HepG2 (cell line): ENCODE results near the gene ELF2. TPM values are rescaled to one million over a fixed set of nuclear protein-coding genes. Genes with fewer than 3 reads are reported as not detected.

ENCODE experiments used
- ATAC-seq: fragments of 200-7000 bp; cut with Tn5 transposase; 3 replicates; pipeline ENCODE4 v1.9.1; 2020; ENCODE audit warnings: mild to moderate bottlenecking, moderate library complexity
- BruUV-seq: library from RNA; stranded (reverse); fragments of 400-500 nt; replicated peaks from 2 replicates; lab custom pipeline; 2021; lab: Mats Ljungman, UMichigan
- CTCF ChIA-PET: fragments of 300-600 bp; formaldehyde crosslinking; extraction: SDS; loops from one replicate; lab custom pipeline; 2021; ENCODE audit warnings: low total read pairs, inconsistent platforms, low intra/inter-chr PET ratio; lab: Yijun Ruan, JAX
- POLR2A ChIA-PET: fragments of 350-600 bp; sonication (Branson Sonifier 250); formaldehyde crosslinking; loops from one replicate; lab custom pipeline; 2020; ENCODE audit warnings: antibody characterized with exemption, inconsistent platforms; lab: Yijun Ruan, JAX
- DNase-seq: peaks from one replicate; pipeline ENCODE4 v3.0.0-alpha.2; 2015; ENCODE audit warnings: low spot score
- FAIRE-seq: peaks from 3 replicates; lab custom pipeline; 2011; peaks lifted over from hg19 to GRCh38; lab: Jason Lieb, UNC
- H2AFZ ChIP-seq: one replicate; pipeline ENCODE4 v1.6.1; 2011; ENCODE audit warnings: low read length, inconsistent platforms
- H3K27ac ChIP-seq: fragments of 300-600 bp; 3 replicates; pipeline ENCODE4 v1.8.0; 2011; ENCODE audit warnings: mixed run types, mild to moderate bottlenecking, mixed read lengths, low read length, inconsistent platforms; ENCODE audit not compliant: insufficient read depth; ENCODE audit errors: extremely low read length
- H3K27me3 ChIP-seq, 2 experiments: fragments of 200-600 bp in 1 of 2; 2 replicates in 1 of 2; 3 replicates in 1 of 2; pipeline versions ENCODE4 v1.6.0 to v1.8.0; 2011; ENCODE audit warnings: low read length in 2 of 2, mild to moderate bottlenecking in 2 of 2, moderate library complexity in 2 of 2, inconsistent platforms in 1 of 2; ENCODE audit not compliant: insufficient read depth in 2 of 2, control insufficient read depth in 1 of 2
- H3K36me3 ChIP-seq, 2 experiments: fragments of 200-600 bp in 1 of 2; replicated peaks in 1 of 2; 2 replicates in 1 of 2; 3 replicates in 1 of 2; pipeline versions ENCODE4 v1.5.1 to v1.8.0; 2011; ENCODE audit warnings: low read length in 2 of 2, inconsistent platforms in 1 of 2; ENCODE audit not compliant: insufficient read depth in 2 of 2, control insufficient read depth in 1 of 2
- H3K4me1 ChIP-seq: 2 replicates; pipeline ENCODE4 v1.5.1; 2012; ENCODE audit warnings: low read length, inconsistent platforms; ENCODE audit not compliant: insufficient read depth
- H3K4me2 ChIP-seq: 2 replicates; pipeline ENCODE4 v1.6.0; 2011; ENCODE audit warnings: low read depth, low read length, inconsistent platforms
- H3K4me3 ChIP-seq, 3 experiments: fragments of 200-600 bp in 1 of 3; sonication (generic), shearing (Covaris generic) in 1 of 3; replicated peaks in 1 of 3; 2 replicates each; pipeline ENCODE4 v1.5.1; 2011 to 2016; ENCODE audit warnings: low read length in 3 of 3, inconsistent platforms in 2 of 3, low read depth in 2 of 3, mild to moderate bottlenecking in 2 of 3, control low read depth in 1 of 3, mixed read lengths in 1 of 3; ENCODE audit not compliant: insufficient read depth in 1 of 3
- H3K79me2 ChIP-seq: one replicate; pipeline ENCODE4 v1.6.1; 2011; ENCODE audit warnings: low read length, inconsistent platforms; ENCODE audit not compliant: insufficient read depth
- H3K9ac ChIP-seq: 2 replicates; pipeline ENCODE4 v1.6.0; 2011; ENCODE audit warnings: mild to moderate bottlenecking, low read depth, low read length, inconsistent platforms; ENCODE audit not compliant: insufficient read depth
- H3K9me3 ChIP-seq: 2 replicates; pipeline ENCODE4 v1.5.1; 2012; ENCODE audit warnings: mild to moderate bottlenecking, low read length
- H4K20me1 ChIP-seq: 2 replicates; pipeline ENCODE4 v1.6.0; 2011; ENCODE audit warnings: inconsistent platforms, mild to moderate bottlenecking, low read length, moderate library complexity; ENCODE audit not compliant: insufficient read depth
- ATM ChIP-seq: fragments of 450-650 bp; IDR thresholded peaks from 2 replicates; pipeline ENCODE4 v1.7.1; 2017; ENCODE audit warnings: mild to moderate bottlenecking, borderline replicate concordance
- GLI4 ChIP-seq: sonication (generic); formaldehyde crosslinking; IDR thresholded peaks from 2 replicates; pipeline ENCODE4 v1.5.1; 2020; ENCODE audit warnings: missing genetic modification reagents, mild to moderate bottlenecking, moderate library complexity, borderline replicate concordance
- JARID2 ChIP-seq: sonication (generic); formaldehyde crosslinking; IDR thresholded peaks from 2 replicates; pipeline ENCODE4 v1.8.1; 2023; ENCODE audit warnings: missing genetic modification reagents, inconsistent platforms; ENCODE audit not compliant: insufficient replicate concordance
- KDM3A ChIP-seq: IDR thresholded peaks from 2 replicates; pipeline ENCODE4 v1.6.1; 2018; ENCODE audit warnings: low read depth, missing compliant biosample characterization
- TBP ChIP-seq: sonication (generic); formaldehyde crosslinking; IDR thresholded peaks from 2 replicates; pipeline ENCODE4 v1.5.0; 2020; ENCODE audit warnings: missing genetic modification reagents
- ZNF124 ChIP-seq: sonication (generic); formaldehyde crosslinking; IDR thresholded peaks from 2 replicates; pipeline ENCODE4 v1.4.0; 2020; ENCODE audit warnings: missing genetic modification reagents
- ZNF484 ChIP-seq: sonication (generic); formaldehyde crosslinking; IDR thresholded peaks from 2 replicates; pipeline ENCODE4 v1.5.1; 2020; ENCODE audit warnings: mild to moderate bottlenecking, low read depth, missing genetic modification reagents, borderline replicate concordance
- ZNF510 ChIP-seq: sonication (generic); formaldehyde crosslinking; IDR thresholded peaks from 2 replicates; pipeline ENCODE4 v1.4.0; 2020; ENCODE audit warnings: low read depth, mild to moderate bottlenecking, missing genetic modification reagents
- ZSCAN31 ChIP-seq: sonication (generic); formaldehyde crosslinking; IDR thresholded peaks from 2 replicates; pipeline ENCODE4 v1.5.0; 2020; ENCODE audit warnings: low read depth, mild to moderate bottlenecking, missing genetic modification reagents
- WGBS: methylation state at CpG from one replicate; pipeline ENCODE4 v1.1.6; 2017; ENCODE audit warnings: low lambda C conversion rate; 5-methylcytosine and 5-hydroxymethylcytosine counted together
- in situ Hi-C: cut with HindIII; loops from 2 replicates; pipeline ENCODE4 v1.10.0; 2017; ENCODE audit warnings: low pct_unique_long_range_greater_than_20kb; ENCODE audit not compliant: extremely low pct_ligation_motif_present
- intact Hi-C: fragments of 100-400 bp; cut with micrococcal nuclease; formaldehyde crosslinking; loops from one replicate; pipeline ENCODE4 v1.10.0; 2022; ENCODE audit not compliant: unreplicated experiment
- polyA plus RNA-seq, 8 experiments: library from polyadenylated mRNA; depleted of rRNA in 3 of 8; stranded (reverse) in 7 of 8; unstranded in 1 of 8; fragments of >200 nt; fragmentation: Illumina TruSeq in 4 of 8; extraction: Trizol in 4 of 8; gene quantifications; 2 replicates each; pipeline versions ENCODE4 v1.2.1 to v1.2.3, GENCODE V29; 2011 to 2016; ENCODE audit warnings: low read depth in 4 of 8, missing spikeins in 1 of 8, mixed read lengths in 1 of 8; ENCODE audit not compliant: insufficient read depth in 1 of 8
- total RNA-seq, 5 experiments: library from RNA; depleted of rRNA; stranded (reverse); fragments of >200 nt; fragmentation: Illumina TruSeq; extraction: Trizol; gene quantifications; 2 replicates each; pipeline ENCODE4 v1.2.3, GENCODE V29; 2016; ENCODE audit warnings: low read depth in 1 of 5
- TF ChIP-seq, protein P1 (sequence below): sonication (generic); IDR thresholded peaks from 2 replicates; pipeline ENCODE4 v1.6.1; 2016; ENCODE audit warnings: low read depth, borderline replicate concordance
- TF ChIP-seq, protein P2 (sequence below): sonication (generic); formaldehyde crosslinking; IDR thresholded peaks from 2 replicates; pipeline ENCODE4 v1.5.0; 2020; ENCODE audit warnings: missing genetic modification reagents
- TF ChIP-seq, protein P3 (sequence below): IDR thresholded peaks from 2 replicates; pipeline ENCODE4 v1.6.1; 2016; ENCODE audit warnings: mild to moderate bottlenecking

ELF2 gene
- total and polyA plus RNA-seq, 2 of the 13 experiments (the other 11 are each of a cell fraction or from before 2014, with no cell fraction given) = 28.6 to 35.4 TPM

DNA sequence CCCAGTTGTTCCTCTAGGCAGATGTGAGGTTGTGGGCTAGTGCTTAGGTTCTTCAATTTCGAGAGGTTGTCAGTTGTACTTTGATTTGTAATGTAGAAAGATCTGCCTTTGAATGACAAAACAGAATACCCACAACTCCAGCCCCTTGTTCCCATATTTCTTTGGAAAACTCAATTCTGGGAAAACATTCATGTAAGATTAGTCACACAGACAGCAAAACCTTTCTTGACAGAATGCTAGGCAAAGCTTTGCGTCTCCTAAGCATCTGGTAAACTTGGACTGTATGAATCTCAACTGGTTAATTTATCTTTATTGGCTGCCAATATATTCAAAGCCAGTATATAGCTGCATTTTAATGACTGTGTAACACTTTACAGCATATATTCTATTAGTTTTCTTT is 126.6 kb downstream of the ELF2 start:
- H3K4me2 ChIP-seq = no peak overlapping the region
- WGBS = 97% methylated on average over 2 of the region's 2 CpGs
- in situ Hi-C loops = no loop called here

DNA sequence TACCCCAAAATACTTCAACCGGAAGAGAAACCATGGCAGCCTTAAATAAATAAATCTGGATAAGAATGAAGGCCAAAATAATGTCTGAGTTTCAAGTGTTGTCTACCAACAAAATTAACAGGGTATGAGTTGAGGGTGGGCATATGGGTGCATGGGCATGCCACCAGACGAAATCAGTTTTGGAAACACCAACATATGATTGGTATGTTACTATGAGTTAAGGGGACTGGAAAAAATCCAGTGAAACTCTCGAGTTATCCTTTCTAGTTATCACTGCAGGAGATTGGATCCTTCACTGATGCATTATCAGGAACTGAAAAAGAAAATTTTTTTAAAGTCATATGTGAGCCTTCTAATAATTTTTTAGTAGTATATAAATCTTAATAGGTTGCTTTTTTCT is 129.0 kb downstream of the ELF2 start:
- Histone ChIP-seq H3K4me1 (no peaks in the 10 kb centered on the region), H3K9ac (no peak overlapping the region), H3K79me2 (no peaks in the 10 kb centered on the region), H3K36me3 (peaks cover 8 to 44% of the 10 kb centered on the region in 2 experiments), H2AFZ (no peak overlapping the region), H3K27ac (no peak overlapping the region), H3K4me2 (no peak overlapping the region), H3K27me3 (no peaks in the 10 kb centered on the region), H3K4me3 (no peak overlapping the region), H4K20me1 (0 out of 2 replicates have a peak, but pooled peaks cover 6% of the 10 kb centered on the region), H3K9me3 (no peaks in the 10 kb centered on the region)
- no peak for DNase-seq
- ATAC-seq = no peak
- CTCF ChIA-PET = no interaction called here
- TF ChIP-seq, protein P1, sequence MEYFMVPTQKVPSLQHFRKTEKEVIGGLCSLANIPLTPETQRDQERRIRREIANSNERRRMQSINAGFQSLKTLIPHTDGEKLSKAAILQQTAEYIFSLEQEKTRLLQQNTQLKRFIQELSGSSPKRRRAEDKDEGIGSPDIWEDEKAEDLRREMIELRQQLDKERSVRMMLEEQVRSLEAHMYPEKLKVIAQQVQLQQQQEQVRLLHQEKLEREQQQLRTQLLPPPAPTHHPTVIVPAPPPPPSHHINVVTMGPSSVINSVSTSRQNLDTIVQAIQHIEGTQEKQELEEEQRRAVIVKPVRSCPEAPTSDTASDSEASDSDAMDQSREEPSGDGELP = no peak
- TF ChIP-seq ZNF124 (CRISPR knock-in tag) = no peak
- TF ChIP-seq ATM = no peak
- intact Hi-C loops = no loop called here
- WGBS = 95% methylated on average over 3 of the region's 3 CpGs
- no TSS peak for BruUV-seq
- POLR2A ChIA-PET = no interaction called here
- in situ Hi-C loops = no loop called here
- FAIRE-seq = no peak

More for the DNA sequence above, 126.6 kb downstream of the ELF2 start:
- Histone ChIP-seq H3K36me3 (peaks cover 6 to 28% of the 10 kb centered on the region in 2 experiments), H3K27ac (no peak overlapping the region), H4K20me1 (no peaks in the 10 kb centered on the region), H3K4me1 (no peaks in the 10 kb centered on the region), H3K4me3 (no peak overlapping the region), H3K9ac (no peak overlapping the region), H3K27me3 (no peaks in the 10 kb centered on the region), H3K9me3 (no peaks in the 10 kb centered on the region), H3K79me2 (no peaks in the 10 kb centered on the region), H2AFZ (no peak overlapping the region)
- FAIRE-seq = no peak
- no TSS peak for BruUV-seq
- POLR2A ChIA-PET = no interaction called here
- intact Hi-C loops = no loop called here
- ATAC-seq = no peak
- CTCF ChIA-PET = no interaction called here
- no peak for TF ChIP-seq ZNF510 (CRISPR knock-in tag)
- TF ChIP-seq, protein P2, sequence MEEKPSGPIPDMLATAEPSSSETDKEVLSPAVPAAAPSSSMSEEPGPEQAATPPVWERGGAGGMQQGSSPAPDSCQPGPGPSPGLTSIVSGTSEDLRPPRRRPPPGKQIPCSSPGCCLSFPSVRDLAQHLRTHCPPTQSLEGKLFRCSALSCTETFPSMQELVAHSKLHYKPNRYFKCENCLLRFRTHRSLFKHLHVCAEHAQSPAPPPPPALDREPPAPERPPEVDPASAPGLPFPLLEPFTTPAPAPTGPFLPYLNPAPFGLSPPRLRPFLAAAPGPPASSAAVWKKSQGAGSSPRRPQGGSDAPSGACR (CRISPR knock-in tag) = no peak
- TF ChIP-seq GLI4 (CRISPR knock-in tag) = no peak
- TF ChIP-seq TBP (CRISPR knock-in tag) = no peak
- TF ChIP-seq ATM = no peak
- TF ChIP-seq, protein P3, sequence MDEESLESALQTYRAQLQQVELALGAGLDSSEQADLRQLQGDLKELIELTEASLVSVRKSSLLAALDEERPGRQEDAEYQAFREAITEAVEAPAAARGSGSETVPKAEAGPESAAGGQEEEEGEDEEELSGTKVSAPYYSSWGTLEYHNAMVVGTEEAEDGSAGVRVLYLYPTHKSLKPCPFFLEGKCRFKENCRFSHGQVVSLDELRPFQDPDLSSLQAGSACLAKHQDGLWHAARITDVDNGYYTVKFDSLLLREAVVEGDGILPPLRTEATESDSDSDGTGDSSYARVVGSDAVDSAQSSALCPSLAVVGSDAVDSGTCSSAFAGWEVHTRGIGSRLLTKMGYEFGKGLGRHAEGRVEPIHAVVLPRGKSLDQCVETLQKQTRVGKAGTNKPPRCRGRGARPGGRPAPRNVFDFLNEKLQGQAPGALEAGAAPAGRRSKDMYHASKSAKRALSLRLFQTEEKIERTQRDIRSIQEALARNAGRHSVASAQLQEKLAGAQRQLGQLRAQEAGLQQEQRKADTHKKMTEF (CRISPR knock-in tag) = no peak
- no peak for TF ChIP-seq KDM3A (CRISPR knock-in tag)
- TF ChIP-seq ZNF484 = no peak
- no peak for TF ChIP-seq ZSCAN31 (CRISPR knock-in tag)
- TF ChIP-seq JARID2 = no peak
- no peak for DNase-seq
